ENCODE results near the gene ELAVL3. TPM values are rescaled to one million over a fixed set of nuclear protein-coding genes. Genes with fewer than 3 reads are reported as not detected.
A peak's percentile ranks its signal among the peaks of the same experiment; 100 is the strongest.

The ELAVL3 gene
- polyA plus RNA-seq, 1 donor from 2014 or later: 38.7 TPM

DNA sequence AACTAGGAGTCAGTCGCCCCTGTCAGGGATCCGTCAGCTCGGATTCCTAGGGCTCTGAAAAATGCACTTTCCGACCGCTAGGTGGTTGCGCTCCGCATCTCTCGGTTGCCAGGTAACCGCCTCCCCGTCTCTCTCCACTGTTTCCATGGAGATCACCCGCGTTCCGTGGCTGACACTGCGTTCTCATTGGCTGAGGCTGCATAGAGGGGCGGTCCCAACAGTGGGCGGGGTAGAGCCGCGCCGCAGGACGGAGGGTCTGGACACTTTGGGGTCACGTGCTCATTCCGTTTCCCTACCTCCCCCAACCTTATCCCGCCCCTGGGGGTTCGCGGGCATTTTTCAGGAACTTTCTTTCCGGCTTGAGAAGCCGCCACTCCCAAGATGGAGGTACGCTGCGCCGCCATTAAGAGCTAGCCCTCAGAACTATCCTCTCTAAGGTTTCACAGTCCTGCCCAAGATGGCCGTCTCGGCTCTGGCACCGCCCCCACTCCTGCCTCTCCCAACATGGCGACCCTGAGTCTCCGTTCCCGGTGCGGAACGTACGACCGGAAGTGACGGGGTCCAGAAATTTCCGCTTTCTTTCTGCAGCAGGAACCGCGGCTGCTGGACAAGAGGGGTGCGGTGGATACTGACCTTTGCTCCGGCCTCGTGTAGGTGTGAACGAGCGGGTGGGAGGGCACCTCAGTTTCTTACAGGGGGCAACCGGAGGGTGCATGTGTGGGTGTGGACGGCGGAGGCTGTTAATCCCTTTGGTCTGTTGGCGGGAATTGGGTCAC lies 45.6 kb downstream of the ELAVL3 start, which contains the start of the genes ODAD3 and PRKCSH:
Gene ODAD3 (minus strand): TSS at position 65 of the 776 bp plus-strand sequence. CDS start 105 bp downstream, outside the sequence.
Gene PRKCSH (plus strand): TSS at position 579 of the 776 bp plus-strand sequence. CDS start 483 bp downstream, outside the sequence.
- H3K27ac ChIP-seq (ENCODE audit: low read length): peak within 1 kb of the TSS; percentile 90
- no peaks in the 10 kb centered on the region for H4K20me1 ChIP-seq (ENCODE audit: insufficient read depth)
- peak; percentile 100 for TF ChIP-seq POLR2AphosphoS5 (IDR thresholded peaks at IDR 0.05)
- peak; percentile 52 for TF ChIP-seq RAD21 (conservative IDR thresholded peaks at IDR 0.05)
- TF ChIP-seq, protein P1, sequence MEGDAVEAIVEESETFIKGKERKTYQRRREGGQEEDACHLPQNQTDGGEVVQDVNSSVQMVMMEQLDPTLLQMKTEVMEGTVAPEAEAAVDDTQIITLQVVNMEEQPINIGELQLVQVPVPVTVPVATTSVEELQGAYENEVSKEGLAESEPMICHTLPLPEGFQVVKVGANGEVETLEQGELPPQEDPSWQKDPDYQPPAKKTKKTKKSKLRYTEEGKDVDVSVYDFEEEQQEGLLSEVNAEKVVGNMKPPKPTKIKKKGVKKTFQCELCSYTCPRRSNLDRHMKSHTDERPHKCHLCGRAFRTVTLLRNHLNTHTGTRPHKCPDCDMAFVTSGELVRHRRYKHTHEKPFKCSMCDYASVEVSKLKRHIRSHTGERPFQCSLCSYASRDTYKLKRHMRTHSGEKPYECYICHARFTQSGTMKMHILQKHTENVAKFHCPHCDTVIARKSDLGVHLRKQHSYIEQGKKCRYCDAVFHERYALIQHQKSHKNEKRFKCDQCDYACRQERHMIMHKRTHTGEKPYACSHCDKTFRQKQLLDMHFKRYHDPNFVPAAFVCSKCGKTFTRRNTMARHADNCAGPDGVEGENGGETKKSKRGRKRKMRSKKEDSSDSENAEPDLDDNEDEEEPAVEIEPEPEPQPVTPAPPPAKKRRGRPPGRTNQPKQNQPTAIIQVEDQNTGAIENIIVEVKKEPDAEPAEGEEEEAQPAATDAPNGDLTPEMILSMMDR (IDR thresholded peaks at IDR 0.05; ENCODE audit: poor library complexity, severe bottlenecking): peak; percentile 99
- TF ChIP-seq MXI1 (conservative IDR thresholded peaks at IDR 0.05; ENCODE audit: poor library complexity, severe bottlenecking): peak; percentile 75
- peak; percentile 66 for TF ChIP-seq SMC3 (conservative IDR thresholded peaks at IDR 0.05; ENCODE audit: poor library complexity)
- peak; percentile 59 for TF ChIP-seq EP300 (conservative IDR thresholded peaks at IDR 0.05; ENCODE audit: poor library complexity, severe bottlenecking)
- no peak for TF ChIP-seq EZH2 (IDR thresholded peaks at IDR 0.05; ENCODE audit: borderline replicate concordance, insufficient read depth, low read length, poor library complexity, severe bottlenecking)
- TF ChIP-seq TAF1 (IDR thresholded peaks at IDR 0.05; ENCODE audit: low read depth): peak; percentile 89
- TF ChIP-seq, protein P2, sequence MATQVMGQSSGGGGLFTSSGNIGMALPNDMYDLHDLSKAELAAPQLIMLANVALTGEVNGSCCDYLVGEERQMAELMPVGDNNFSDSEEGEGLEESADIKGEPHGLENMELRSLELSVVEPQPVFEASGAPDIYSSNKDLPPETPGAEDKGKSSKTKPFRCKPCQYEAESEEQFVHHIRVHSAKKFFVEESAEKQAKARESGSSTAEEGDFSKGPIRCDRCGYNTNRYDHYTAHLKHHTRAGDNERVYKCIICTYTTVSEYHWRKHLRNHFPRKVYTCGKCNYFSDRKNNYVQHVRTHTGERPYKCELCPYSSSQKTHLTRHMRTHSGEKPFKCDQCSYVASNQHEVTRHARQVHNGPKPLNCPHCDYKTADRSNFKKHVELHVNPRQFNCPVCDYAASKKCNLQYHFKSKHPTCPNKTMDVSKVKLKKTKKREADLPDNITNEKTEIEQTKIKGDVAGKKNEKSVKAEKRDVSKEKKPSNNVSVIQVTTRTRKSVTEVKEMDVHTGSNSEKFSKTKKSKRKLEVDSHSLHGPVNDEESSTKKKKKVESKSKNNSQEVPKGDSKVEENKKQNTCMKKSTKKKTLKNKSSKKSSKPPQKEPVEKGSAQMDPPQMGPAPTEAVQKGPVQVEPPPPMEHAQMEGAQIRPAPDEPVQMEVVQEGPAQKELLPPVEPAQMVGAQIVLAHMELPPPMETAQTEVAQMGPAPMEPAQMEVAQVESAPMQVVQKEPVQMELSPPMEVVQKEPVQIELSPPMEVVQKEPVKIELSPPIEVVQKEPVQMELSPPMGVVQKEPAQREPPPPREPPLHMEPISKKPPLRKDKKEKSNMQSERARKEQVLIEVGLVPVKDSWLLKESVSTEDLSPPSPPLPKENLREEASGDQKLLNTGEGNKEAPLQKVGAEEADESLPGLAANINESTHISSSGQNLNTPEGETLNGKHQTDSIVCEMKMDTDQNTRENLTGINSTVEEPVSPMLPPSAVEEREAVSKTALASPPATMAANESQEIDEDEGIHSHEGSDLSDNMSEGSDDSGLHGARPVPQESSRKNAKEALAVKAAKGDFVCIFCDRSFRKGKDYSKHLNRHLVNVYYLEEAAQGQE (IDR thresholded peaks at IDR 0.05; ENCODE audit: borderline replicate concordance): peak; percentile 87

DNA sequence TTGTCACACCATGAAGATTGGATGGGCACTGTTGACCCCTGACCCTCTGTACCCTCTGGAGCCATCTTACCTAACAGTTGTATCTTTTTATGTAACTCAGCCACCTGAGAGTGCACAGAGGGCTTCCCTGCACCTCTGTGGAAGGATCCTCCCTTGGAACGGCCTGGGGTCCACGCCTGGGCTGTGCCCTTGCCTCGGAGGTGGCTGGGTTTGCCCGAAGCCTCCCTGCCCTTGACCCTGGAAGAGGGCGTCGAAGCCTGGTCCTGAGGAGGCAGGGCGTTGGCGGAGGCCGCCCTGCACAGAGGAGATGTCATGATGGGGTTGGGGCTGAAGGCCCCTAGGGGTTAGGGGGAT lies 46.2 kb downstream of the ELAVL3 start:
- H3K4me2 ChIP-seq (ENCODE audit: low read length): peak overlapping the region; percentile 96
- H3K4me3 ChIP-seq (ENCODE audit: low read length): peak overlapping the region; percentile 74
- TF ChIP-seq TAF1 (IDR thresholded peaks at IDR 0.05; ENCODE audit: low read depth): no peak
- no peak for TF ChIP-seq POLR2AphosphoS5 (IDR thresholded peaks at IDR 0.05)
- TF ChIP-seq MXI1 (conservative IDR thresholded peaks at IDR 0.05; ENCODE audit: poor library complexity, severe bottlenecking): no peak
- no peak for TF ChIP-seq EP300 (conservative IDR thresholded peaks at IDR 0.05; ENCODE audit: poor library complexity, severe bottlenecking)
- TF ChIP-seq, protein P1 (IDR thresholded peaks at IDR 0.05; ENCODE audit: poor library complexity, severe bottlenecking): no peak
- TF ChIP-seq RAD21 (conservative IDR thresholded peaks at IDR 0.05): no peak
- TF ChIP-seq, protein P2 (IDR thresholded peaks at IDR 0.05; ENCODE audit: borderline replicate concordance): no peak
- no peak for TF ChIP-seq SMC3 (conservative IDR thresholded peaks at IDR 0.05; ENCODE audit: poor library complexity)
- TF ChIP-seq EZH2 (IDR thresholded peaks at IDR 0.05; ENCODE audit: borderline replicate concordance, insufficient read depth, low read length, poor library complexity, severe bottlenecking): no peak
- no peaks in the 10 kb centered on the region for H3K9me3 ChIP-seq (ENCODE audit: low read length)
- H2AFZ ChIP-seq (ENCODE audit: low read depth, low read length): peak overlapping the region; percentile 90
- peak overlapping the region; percentile 90 for H3K27ac ChIP-seq (ENCODE audit: low read length)
- peaks cover 15% of the 10 kb centered on the region for H3K79me2 ChIP-seq (replicated peaks; ENCODE audit: insufficient read depth, low read length)
- no peaks in the 10 kb centered on the region for H4K20me1 ChIP-seq (ENCODE audit: insufficient read depth)
- peak overlapping the region; percentile 73 for H3K9ac ChIP-seq (ENCODE audit: low read length)
- H3F3A ChIP-seq (ENCODE audit: insufficient read depth, low read length, poor library complexity, severe bottlenecking): no peaks in the 10 kb centered on the region
- no peaks in the 10 kb centered on the region for H3K36me3 ChIP-seq (ENCODE audit: insufficient read depth, low read length)
- no peaks in the 10 kb centered on the region for H3K9me2 ChIP-seq (ENCODE audit: insufficient read depth, low read length)
- no peaks in the 10 kb centered on the region for H3K27me3 ChIP-seq (ENCODE audit: insufficient read depth, low read depth, low read length)

More for the DNA sequence above, 45.6 kb downstream of the ELAVL3 start, which contains the start of the genes ODAD3 and PRKCSH:
- Histone ChIP-seq H3F3A (ENCODE audit: insufficient read depth, low read length, poor library complexity, severe bottlenecking) (no peaks in the 10 kb centered on the region), H3K27me3 (ENCODE audit: insufficient read depth, low read depth, low read length) (no peaks in the 10 kb centered on the region), H3K9me2 (ENCODE audit: insufficient read depth, low read length) (no peaks in the 10 kb centered on the region), H3K4me3 (ENCODE audit: low read length) (peak within 1 kb of the TSS; percentile 74), H2AFZ (ENCODE audit: low read depth, low read length) (peak within 1 kb of the TSS; percentile 90), H3K79me2 (replicated peaks; ENCODE audit: insufficient read depth, low read length) (peaks cover 15% of the 10 kb centered on the region), H3K9me3 (ENCODE audit: low read length) (no peaks in the 10 kb centered on the region), H3K4me2 (ENCODE audit: low read length) (peak within 1 kb of the TSS; percentile 96), H3K9ac (ENCODE audit: low read length) (peak within 1 kb of the TSS; percentile 80), H3K36me3 (ENCODE audit: insufficient read depth, low read length) (no peaks in the 10 kb centered on the region)
